ENCODE data around the gene NPIPB2.

DNA sequence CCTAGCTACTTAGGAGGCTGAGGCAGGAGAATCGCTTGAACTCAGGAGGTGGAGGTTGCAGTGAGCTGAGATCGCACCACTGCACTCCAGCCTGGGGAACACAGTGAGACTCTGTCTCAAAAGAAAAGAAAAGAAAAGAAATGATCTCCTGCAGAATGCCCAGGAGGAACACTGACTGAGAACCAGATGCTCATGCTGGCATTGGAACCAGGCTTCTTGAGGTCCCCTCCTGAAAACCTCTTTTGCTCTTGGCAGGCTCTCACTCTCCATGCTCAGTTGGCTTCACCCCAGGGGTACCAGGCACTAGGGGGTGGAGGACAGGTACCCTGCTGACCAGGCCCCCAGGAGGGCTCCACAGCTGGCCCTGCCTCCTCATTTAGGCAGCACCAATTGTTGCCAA lies 14.7 kb upstream of the NPIPB2 start:
- no peak for TF ChIP-seq ZNF263 (CRISPR knock-in tag; IDR thresholded peaks at IDR 0.05)
- no peak for TF ChIP-seq SMAD3 (CRISPR knock-in tag; IDR thresholded peaks at IDR 0.05)
- no peak for TF ChIP-seq SOX6 (IDR thresholded peaks at IDR 0.05)
- TF ChIP-seq SOX6 (CRISPR knock-in tag; IDR thresholded peaks at IDR 0.05): no peak
